Mesothelial cell of epicardium (in vitro differentiated cells): ENCODE measurements around the gene SGCD. TPM values are rescaled to one million over a fixed set of nuclear protein-coding genes. Genes with fewer than 3 reads are reported as not detected.

ENCODE experiments used
- DNase-seq, 2 experiments: peaks; one replicate each; pipeline ENCODE4 v3.0.0; 2021; ENCODE audit warnings: low spot score in 2 of 2; ENCODE audit not compliant: unreplicated experiment in 2 of 2
- H3K27ac Mint-ChIP-seq: 2 replicates; pipeline ENCODE4 v1.8.0; 2021; ENCODE audit warnings: mixed read lengths
- H3K27me3 Mint-ChIP-seq: 2 replicates; pipeline ENCODE4 v1.8.0; 2021; ENCODE audit warnings: low read depth, mixed read lengths
- H3K36me3 Mint-ChIP-seq: 2 replicates; pipeline ENCODE4 v1.8.0; 2021; ENCODE audit warnings: mixed read lengths
- H3K4me1 Mint-ChIP-seq: 2 replicates; pipeline ENCODE4 v1.8.0; 2021; ENCODE audit warnings: mixed read lengths
- H3K4me3 Mint-ChIP-seq: 2 replicates; pipeline ENCODE4 v1.8.0; 2021; ENCODE audit warnings: mild to moderate bottlenecking, moderate library complexity, mixed read lengths
- H3K9me3 Mint-ChIP-seq: 2 replicates; pipeline ENCODE4 v1.8.0; 2021; ENCODE audit warnings: mixed read lengths
- total RNA-seq: library from RNA; stranded (reverse); gene quantifications from 3 replicates; pipeline ENCODE4 v1.2.1, GENCODE V29; 2021
- TF ChIP-seq, protein P1 (sequence below): fragments of 200-600 bp; sonication (generic); IDR thresholded peaks from one replicate; pipeline ENCODE4 v1.5.0; 2021; ENCODE audit warnings: antibody characterized with exemption; ENCODE audit not compliant: unreplicated experiment

The SGCD gene
- total RNA-seq, 1 donor from 2014 or later: 4.9 TPM

- H3K27me3 Mint-ChIP-seq: peaks cover 25% of the 10 kb centered on the region
- no peaks in the 10 kb centered on the region for H3K36me3 Mint-ChIP-seq
- DNase-seq: no peak
- no peaks in the 10 kb centered on the region for H3K9me3 Mint-ChIP-seq
- peaks cover 12% of the 10 kb centered on the region for H3K4me1 Mint-ChIP-seq
- H3K4me3 Mint-ChIP-seq: no peak overlapping the region
- TF ChIP-seq, protein P1, sequence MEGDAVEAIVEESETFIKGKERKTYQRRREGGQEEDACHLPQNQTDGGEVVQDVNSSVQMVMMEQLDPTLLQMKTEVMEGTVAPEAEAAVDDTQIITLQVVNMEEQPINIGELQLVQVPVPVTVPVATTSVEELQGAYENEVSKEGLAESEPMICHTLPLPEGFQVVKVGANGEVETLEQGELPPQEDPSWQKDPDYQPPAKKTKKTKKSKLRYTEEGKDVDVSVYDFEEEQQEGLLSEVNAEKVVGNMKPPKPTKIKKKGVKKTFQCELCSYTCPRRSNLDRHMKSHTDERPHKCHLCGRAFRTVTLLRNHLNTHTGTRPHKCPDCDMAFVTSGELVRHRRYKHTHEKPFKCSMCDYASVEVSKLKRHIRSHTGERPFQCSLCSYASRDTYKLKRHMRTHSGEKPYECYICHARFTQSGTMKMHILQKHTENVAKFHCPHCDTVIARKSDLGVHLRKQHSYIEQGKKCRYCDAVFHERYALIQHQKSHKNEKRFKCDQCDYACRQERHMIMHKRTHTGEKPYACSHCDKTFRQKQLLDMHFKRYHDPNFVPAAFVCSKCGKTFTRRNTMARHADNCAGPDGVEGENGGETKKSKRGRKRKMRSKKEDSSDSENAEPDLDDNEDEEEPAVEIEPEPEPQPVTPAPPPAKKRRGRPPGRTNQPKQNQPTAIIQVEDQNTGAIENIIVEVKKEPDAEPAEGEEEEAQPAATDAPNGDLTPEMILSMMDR: no peak
- H3K27ac Mint-ChIP-seq: no peak overlapping the region
Measured at GRCh38 chr5:156532921-156533320, 206.0 kb downstream of the SGCD start.

GRCh38 chr5:156534085-156534484 is 207.1 kb downstream of the SGCD start:
- no peak overlapping the region for H3K4me3 Mint-ChIP-seq

DNA sequence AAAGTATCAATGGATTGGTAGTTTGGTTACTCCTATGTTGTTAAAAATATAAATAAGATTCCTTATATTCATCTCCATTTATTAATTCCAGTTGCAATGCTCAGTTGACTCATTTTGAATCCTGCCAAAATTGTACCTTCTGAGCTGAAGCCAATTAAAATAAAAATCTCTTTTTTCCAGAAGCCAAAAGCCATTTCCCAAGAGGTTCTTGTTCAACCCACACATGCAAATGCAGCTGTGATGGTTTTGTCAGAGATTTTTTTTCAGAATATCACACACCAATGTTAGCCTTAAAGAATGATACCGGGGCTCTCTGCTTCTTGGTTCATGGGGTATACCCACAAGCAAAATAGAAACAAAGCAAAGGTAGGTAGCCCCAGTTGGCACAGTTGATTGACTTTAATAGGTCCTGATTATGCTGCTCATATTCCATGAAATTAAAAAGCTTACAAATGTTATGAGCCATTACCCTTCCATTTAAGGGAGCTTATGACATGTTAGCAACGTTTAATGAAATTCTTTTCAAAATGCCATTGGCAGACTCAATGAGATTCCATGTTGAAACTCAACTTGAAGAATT is 208.0 kb downstream of the SGCD start:
- H3K4me3 Mint-ChIP-seq: no peak overlapping the region
- H3K36me3 Mint-ChIP-seq: no peaks in the 10 kb centered on the region
- peaks cover 30% of the 10 kb centered on the region for H3K27me3 Mint-ChIP-seq
- H3K27ac Mint-ChIP-seq: no peak overlapping the region
- TF ChIP-seq, protein P1: no peak
- H3K9me3 Mint-ChIP-seq: no peaks in the 10 kb centered on the region
- peaks cover 1% of the 10 kb centered on the region for H3K4me1 Mint-ChIP-seq
- DNase-seq: no peak

More at GRCh38 chr5:156534085-156534484, 207.1 kb downstream of the SGCD start:
- peaks cover 8% of the 10 kb centered on the region for H3K4me1 Mint-ChIP-seq
- no peaks in the 10 kb centered on the region for H3K9me3 Mint-ChIP-seq
- TF ChIP-seq, protein P1: no peak
- H3K27ac Mint-ChIP-seq: no peak overlapping the region
- DNase-seq: no peak
- peaks cover 30% of the 10 kb centered on the region for H3K27me3 Mint-ChIP-seq
- H3K36me3 Mint-ChIP-seq: no peaks in the 10 kb centered on the region

DNA sequence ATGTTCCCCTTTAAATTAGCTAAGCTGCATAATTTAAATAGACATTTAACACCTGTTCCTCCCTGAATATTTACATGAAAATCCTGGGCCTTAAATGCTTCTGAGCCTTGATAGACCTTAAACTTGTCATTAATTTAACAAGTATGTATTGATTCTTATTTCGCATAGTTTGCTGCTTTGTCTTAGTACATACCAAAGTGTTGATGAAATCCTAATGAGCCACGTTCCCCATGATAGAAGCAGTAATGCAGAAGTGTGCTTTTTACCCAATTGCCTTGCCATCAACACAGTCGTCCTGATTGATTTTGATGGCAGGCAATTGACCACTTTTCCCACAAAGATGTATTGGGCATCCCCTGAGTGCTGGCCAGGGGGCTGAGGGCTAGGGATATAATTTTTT is 213.5 kb downstream of the SGCD start:
- H3K27ac Mint-ChIP-seq: no peak overlapping the region

DNA sequence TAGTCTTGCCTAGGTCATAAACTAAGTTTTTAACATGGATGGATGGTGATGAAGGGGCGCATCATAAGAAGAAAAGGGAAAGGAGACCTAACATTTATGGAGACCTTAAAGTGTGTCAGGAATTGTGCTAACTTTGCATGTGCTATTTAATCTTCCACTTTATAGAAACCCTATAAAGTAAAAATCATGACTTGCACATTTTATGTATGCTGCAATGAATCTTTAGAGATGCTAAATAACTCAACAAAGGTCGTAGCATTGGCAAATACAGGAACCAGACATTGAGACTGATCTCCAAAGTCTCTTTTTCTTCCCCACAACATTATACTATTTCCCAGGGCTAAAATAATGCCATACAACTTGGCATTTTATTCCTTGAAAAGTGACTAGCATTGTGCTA is 214.6 kb downstream of the SGCD start:
- no peak for DNase-seq
- H3K4me1 Mint-ChIP-seq: peaks cover 3% of the 10 kb centered on the region

More for the DNA sequence above, 213.5 kb downstream of the SGCD start:
- DNase-seq: no peak
- H3K4me3 Mint-ChIP-seq: no peak overlapping the region
- no peaks in the 10 kb centered on the region for H3K36me3 Mint-ChIP-seq
- TF ChIP-seq, protein P1: no peak
- H3K9me3 Mint-ChIP-seq: no peaks in the 10 kb centered on the region
- peaks cover 31% of the 10 kb centered on the region for H3K27me3 Mint-ChIP-seq
- peaks cover 3% of the 10 kb centered on the region for H3K4me1 Mint-ChIP-seq

More for the DNA sequence above, 214.6 kb downstream of the SGCD start:
- Mint-ChIP-seq H3K9me3 (no peaks in the 10 kb centered on the region), H3K4me3 (no peak overlapping the region), H3K36me3 (no peaks in the 10 kb centered on the region), H3K27me3 (peaks cover 28% of the 10 kb centered on the region), H3K27ac (no peak overlapping the region)
- TF ChIP-seq, protein P1: no peak
